Neural crest cell (in vitro differentiated cells): ENCODE data around the gene SH2D1B. TPM values are rescaled to one million over a fixed set of nuclear protein-coding genes. Genes with fewer than 3 reads are reported as not detected.
A peak's percentile ranks its signal among the peaks of the same experiment; 100 is the strongest.

Source experiments
- DNase-seq: peaks from one replicate; pipeline ENCODE4 v3.0.0; 2021; ENCODE audit warnings: low read depth, mixed read lengths, low spot score
- H3K27ac Mint-ChIP-seq: one replicate; pipeline ENCODE4 v1.8.0; 2021; ENCODE audit warnings: mild to moderate bottlenecking, mixed read lengths; ENCODE audit not compliant: unreplicated experiment
- H3K27me3 Mint-ChIP-seq: 2 replicates; pipeline ENCODE4 v1.8.0; 2021; ENCODE audit warnings: low read depth, mild to moderate bottlenecking, mixed read lengths
- H3K36me3 Mint-ChIP-seq: 2 replicates; pipeline ENCODE4 v1.8.0; 2021; ENCODE audit warnings: low read depth, mild to moderate bottlenecking, mixed read lengths
- H3K4me1 Mint-ChIP-seq: 2 replicates; pipeline ENCODE4 v1.8.0; 2021; ENCODE audit warnings: mixed read lengths
- H3K4me3 Mint-ChIP-seq: one replicate; pipeline ENCODE4 v1.8.0; 2021; ENCODE audit warnings: mild to moderate bottlenecking, mixed read lengths
- H3K9me3 Mint-ChIP-seq: 2 replicates; pipeline ENCODE4 v1.8.0; 2021; ENCODE audit warnings: mixed read lengths
- CTCF ChIP-seq: fragments of 200-600 bp; sonication (generic); conservative IDR thresholded peaks from 2 replicates; pipeline ENCODE4 v1.5.0; 2021; ENCODE audit warnings: antibody characterized with exemption, mild to moderate bottlenecking
- total RNA-seq: library from RNA; stranded (reverse); gene quantifications from 2 replicates; pipeline ENCODE4 v1.2.1, GENCODE V29; 2021

The SH2D1B gene
- total RNA-seq, 1 donor from 2014 or later: not detected

- H3K4me1 Mint-ChIP-seq: peaks cover 25% of the 10 kb centered on the region
- peaks cover 21% of the 10 kb centered on the region for H3K27me3 Mint-ChIP-seq
- H3K36me3 Mint-ChIP-seq: no peaks in the 10 kb centered on the region
- H3K27ac Mint-ChIP-seq: no peak overlapping the region
- no peak for TF ChIP-seq CTCF
- no peak overlapping the region for H3K4me3 Mint-ChIP-seq
- DNase-seq: no peak
- no peaks in the 10 kb centered on the region for H3K9me3 Mint-ChIP-seq
Observed at GRCh38 chr1:162396201-162396906, 15.6 kb downstream of the SH2D1B start.

- peak; percentile 81 for TF ChIP-seq CTCF
- Mint-ChIP-seq H3K27ac (no peak overlapping the region), H3K4me1 (peaks cover 30% of the 10 kb centered on the region), H3K36me3 (no peaks in the 10 kb centered on the region), H3K9me3 (no peaks in the 10 kb centered on the region), H3K4me3 (no peak overlapping the region), H3K27me3 (peaks cover 10% of the 10 kb centered on the region)
- DNase-seq: no peak
Observed at GRCh38 chr1:162391790-162392563, 20.0 kb downstream of the SH2D1B start.

GRCh38 chr1:162390396-162391185, 21.3 kb downstream of the SH2D1B start:
- no peak for DNase-seq
- H3K4me1 Mint-ChIP-seq: peaks cover 30% of the 10 kb centered on the region
- H3K27me3 Mint-ChIP-seq: no peaks in the 10 kb centered on the region

GRCh38 chr1:162389971-162390370, 22.0 kb downstream of the SH2D1B start:
- DNase-seq: no peak

More at GRCh38 chr1:162390396-162391185, 21.3 kb downstream of the SH2D1B start:
- Mint-ChIP-seq H3K36me3 (no peaks in the 10 kb centered on the region), H3K4me3 (no peak overlapping the region), H3K27ac (no peak overlapping the region), H3K9me3 (no peaks in the 10 kb centered on the region)
- TF ChIP-seq CTCF: no peak

More at GRCh38 chr1:162389971-162390370, 22.0 kb downstream of the SH2D1B start:
- no peaks in the 10 kb centered on the region for H3K36me3 Mint-ChIP-seq
- no peaks in the 10 kb centered on the region for H3K27me3 Mint-ChIP-seq
- H3K4me3 Mint-ChIP-seq: no peak overlapping the region
- TF ChIP-seq CTCF: no peak
- H3K4me1 Mint-ChIP-seq: peaks cover 30% of the 10 kb centered on the region
- H3K27ac Mint-ChIP-seq: no peak overlapping the region
- H3K9me3 Mint-ChIP-seq: no peaks in the 10 kb centered on the region
